WERI-Rb-1 (cell line): ENCODE data around the gene PEPD.

Source experiments
- DNase-seq: peaks from one replicate; pipeline ENCODE4 v3.0.0-alpha.2; 2020
- H3K27ac ChIP-seq: fragments of 250-450 bp; sonication (Bioruptor Pico); 2 replicates; pipeline ENCODE4 v1.5.1; 2020; ENCODE audit warnings: mild to moderate bottlenecking, moderate library complexity
- H3K27me3 ChIP-seq: fragments of 250-450 bp; sonication (Bioruptor Pico); 2 replicates; pipeline ENCODE4 v1.5.1; 2021; ENCODE audit warnings: mild to moderate bottlenecking, low read depth, moderate library complexity; ENCODE audit not compliant: insufficient read depth, severe bottlenecking
- H3K36me3 ChIP-seq: fragments of 250-450 bp; sonication (Bioruptor Pico); 2 replicates; pipeline ENCODE4 v1.5.1; 2020; ENCODE audit warnings: mild to moderate bottlenecking, moderate library complexity
- H3K4me3 ChIP-seq: 2 replicates; pipeline ENCODE4 v1.5.1; 2011; ENCODE audit warnings: low read depth, mild to moderate bottlenecking, control low read depth, low read length
- H3K9me3 ChIP-seq: fragments of 250-450 bp; sonication (Bioruptor Pico); 2 replicates; pipeline ENCODE4 v1.5.1; 2021; ENCODE audit warnings: mild to moderate bottlenecking, moderate library complexity; ENCODE audit not compliant: severe bottlenecking
- TF ChIP-seq, protein P1 (sequence below): IDR thresholded peaks from 2 replicates; pipeline ENCODE4 v1.5.1; 2011; ENCODE audit warnings: low read depth, mild to moderate bottlenecking, control low read depth, inconsistent platforms, low read length

Gene PEPD

GRCh38 chr19:33420821-33421220 lies 100.8 kb downstream of the PEPD start:
- H3K27me3 ChIP-seq, result no peaks in the 10 kb centered on the region
- TF ChIP-seq, protein P1, sequence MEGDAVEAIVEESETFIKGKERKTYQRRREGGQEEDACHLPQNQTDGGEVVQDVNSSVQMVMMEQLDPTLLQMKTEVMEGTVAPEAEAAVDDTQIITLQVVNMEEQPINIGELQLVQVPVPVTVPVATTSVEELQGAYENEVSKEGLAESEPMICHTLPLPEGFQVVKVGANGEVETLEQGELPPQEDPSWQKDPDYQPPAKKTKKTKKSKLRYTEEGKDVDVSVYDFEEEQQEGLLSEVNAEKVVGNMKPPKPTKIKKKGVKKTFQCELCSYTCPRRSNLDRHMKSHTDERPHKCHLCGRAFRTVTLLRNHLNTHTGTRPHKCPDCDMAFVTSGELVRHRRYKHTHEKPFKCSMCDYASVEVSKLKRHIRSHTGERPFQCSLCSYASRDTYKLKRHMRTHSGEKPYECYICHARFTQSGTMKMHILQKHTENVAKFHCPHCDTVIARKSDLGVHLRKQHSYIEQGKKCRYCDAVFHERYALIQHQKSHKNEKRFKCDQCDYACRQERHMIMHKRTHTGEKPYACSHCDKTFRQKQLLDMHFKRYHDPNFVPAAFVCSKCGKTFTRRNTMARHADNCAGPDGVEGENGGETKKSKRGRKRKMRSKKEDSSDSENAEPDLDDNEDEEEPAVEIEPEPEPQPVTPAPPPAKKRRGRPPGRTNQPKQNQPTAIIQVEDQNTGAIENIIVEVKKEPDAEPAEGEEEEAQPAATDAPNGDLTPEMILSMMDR, result no peak

DNA sequence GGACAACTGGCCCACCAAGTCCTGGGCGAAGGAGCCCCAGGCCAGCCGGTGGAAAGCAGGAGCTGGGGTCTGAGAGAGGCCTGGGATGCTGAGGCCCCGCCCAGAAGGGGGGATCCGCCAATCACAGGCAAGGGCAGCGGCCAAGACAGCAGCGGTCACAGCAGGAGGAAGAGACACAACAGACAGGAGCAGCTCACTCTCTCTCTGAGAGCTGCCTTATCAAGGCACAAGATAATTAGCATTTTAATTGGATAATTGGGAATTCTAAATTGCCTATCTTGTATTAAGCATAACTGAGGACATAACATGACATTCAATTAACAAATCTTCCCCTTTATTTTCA lies 101.8 kb downstream of the PEPD start:
- H3K4me3 ChIP-seq, result no peak overlapping the region
- peak; percentile 29 for DNase-seq

More at GRCh38 chr19:33420821-33421220, 100.8 kb downstream of the PEPD start:
- Histone ChIP-seq H3K36me3 (no peaks in the 10 kb centered on the region; the same call in 1 of the 2 replicates), H3K27ac (no peak overlapping the region), H3K4me3 (no peak overlapping the region), H3K9me3 (peaks cover 2% of the 10 kb centered on the region)
- no peak for DNase-seq

GRCh38 chr19:33418871-33419787 lies 102.5 kb downstream of the PEPD start:
- TF ChIP-seq, protein P1, result no peak

More for the DNA sequence above, 101.8 kb downstream of the PEPD start:
- Histone ChIP-seq H3K36me3 (no peaks in the 10 kb centered on the region; the same call in 1 of the 2 replicates), H3K27ac (no peak overlapping the region), H3K27me3 (no peaks in the 10 kb centered on the region), H3K9me3 (peaks cover 2% of the 10 kb centered on the region)
- TF ChIP-seq, protein P1, result no peak

DNA sequence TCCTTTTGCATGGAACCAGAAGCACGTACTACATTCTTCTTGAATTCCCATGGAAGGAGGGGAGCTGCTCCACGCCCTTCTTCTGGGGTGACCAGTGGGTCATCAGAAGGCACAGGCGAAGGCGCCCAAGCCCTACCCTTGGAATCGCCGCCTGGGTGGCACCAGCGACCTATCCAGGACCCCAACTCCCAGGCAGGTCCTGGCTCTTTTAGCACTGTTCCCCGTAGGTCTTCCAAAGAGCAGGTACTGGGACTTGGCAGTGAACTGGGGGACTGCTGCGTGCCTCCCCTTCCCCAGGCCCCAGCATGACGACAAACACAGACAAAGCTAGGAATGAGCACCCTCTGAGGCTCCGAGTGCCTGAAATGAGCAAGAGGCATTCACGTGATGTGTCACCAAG lies 103.1 kb downstream of the PEPD start:
- TF ChIP-seq, protein P1, result no peak
- no peaks in the 10 kb centered on the region; the same call in 1 of the 2 replicates for H3K36me3 ChIP-seq
- H3K4me3 ChIP-seq, result no peak overlapping the region
- DNase-seq, result no peak
- no peaks in the 10 kb centered on the region for H3K27me3 ChIP-seq
- no peak overlapping the region for H3K27ac ChIP-seq
- peaks cover 2% of the 10 kb centered on the region for H3K9me3 ChIP-seq

More at GRCh38 chr19:33418871-33419787, 102.5 kb downstream of the PEPD start:
- H3K36me3 ChIP-seq, result no peaks in the 10 kb centered on the region; the same call in 1 of the 2 replicates
- no peak overlapping the region for H3K4me3 ChIP-seq
- H3K27ac ChIP-seq, result no peak overlapping the region
- peaks cover 2% of the 10 kb centered on the region for H3K9me3 ChIP-seq
- no peak for DNase-seq
- no peaks in the 10 kb centered on the region for H3K27me3 ChIP-seq

- Histone ChIP-seq H3K36me3 (no peaks in the 10 kb centered on the region; the same call in 1 of the 2 replicates), H3K27ac (no peak overlapping the region), H3K27me3 (no peaks in the 10 kb centered on the region), H3K4me3 (no peak overlapping the region), H3K9me3 (peaks cover 2% of the 10 kb centered on the region)
- TF ChIP-seq, protein P1, result no peak
- DNase-seq, result no peak
These were observed 103.8 kb downstream of the PEPD start for GRCh38 chr19:33417751-33418150.
